ENCODE measurements around the gene GTF3C4. TPM values are rescaled to one million over a fixed set of nuclear protein-coding genes. Genes with fewer than 3 reads are reported as not detected.
A peak's percentile ranks its signal among the peaks of the same experiment; 100 is the strongest.

GTF3C4 gene
- polyA plus RNA-seq, 1 donor: 30.0 TPM

DNA sequence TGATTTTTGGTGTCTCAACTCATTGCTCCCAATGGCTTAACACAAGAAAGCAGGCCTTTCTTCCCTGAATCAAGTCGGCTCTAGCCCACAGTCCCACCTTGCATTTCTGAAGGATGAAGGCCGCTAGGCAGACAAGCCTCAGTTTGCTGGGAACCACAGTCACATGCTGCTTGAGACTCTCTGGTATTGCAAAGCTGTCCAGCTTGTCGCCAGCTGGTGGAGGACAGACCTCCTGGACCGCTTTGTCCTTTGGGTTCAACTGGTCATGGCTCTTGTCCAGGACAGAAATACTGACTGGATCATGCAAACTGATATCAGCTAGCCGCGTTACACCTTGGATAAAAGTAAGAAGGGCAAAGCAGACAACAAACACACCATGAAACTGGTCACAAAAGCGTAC is 23.5 kb upstream of the GTF3C4 start:
- no peak for DNase-seq

DNA sequence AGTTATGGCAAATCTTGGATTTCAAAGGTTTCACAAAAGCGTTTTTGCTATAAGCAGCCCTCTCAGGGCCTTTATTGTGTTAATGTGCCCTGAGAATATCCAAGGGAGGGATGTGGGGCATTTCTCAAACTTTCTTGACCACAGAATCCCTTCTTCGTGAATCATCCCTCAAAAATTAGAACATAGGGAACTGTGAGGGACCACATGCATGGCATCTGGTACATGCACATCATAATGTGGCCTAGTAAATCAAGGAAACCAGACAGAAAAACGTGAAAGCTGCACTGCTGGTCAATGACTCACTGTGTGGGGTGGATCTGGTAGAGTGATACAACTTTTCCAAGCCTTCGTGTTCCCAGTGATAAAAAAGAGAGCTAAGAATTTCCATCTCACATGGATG is 22.9 kb upstream of the GTF3C4 start:
- DNase-seq: no peak

GRCh38 chr9:132647806-132648205 is 22.5 kb upstream of the GTF3C4 start:
- no peak for DNase-seq

DNA sequence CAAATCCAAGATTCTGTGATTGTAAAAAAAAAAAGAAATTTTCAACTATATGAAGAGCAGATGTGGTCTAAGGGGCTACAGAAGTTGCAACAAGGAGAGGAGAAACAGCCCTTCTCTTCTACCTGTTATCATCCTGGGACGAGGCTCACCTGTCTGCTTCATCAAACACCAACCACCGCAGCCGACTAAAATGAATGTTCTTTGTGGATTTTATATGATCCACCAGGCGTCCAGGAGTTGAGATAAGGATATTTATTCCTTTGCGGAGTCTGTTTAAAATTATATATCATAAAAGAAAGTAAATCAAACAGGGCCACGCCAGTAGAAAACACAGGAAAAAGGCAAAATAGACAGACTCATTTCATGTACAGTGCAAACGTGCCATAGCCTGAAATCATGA is 22.0 kb upstream of the GTF3C4 start:
- no peak for DNase-seq

DNA sequence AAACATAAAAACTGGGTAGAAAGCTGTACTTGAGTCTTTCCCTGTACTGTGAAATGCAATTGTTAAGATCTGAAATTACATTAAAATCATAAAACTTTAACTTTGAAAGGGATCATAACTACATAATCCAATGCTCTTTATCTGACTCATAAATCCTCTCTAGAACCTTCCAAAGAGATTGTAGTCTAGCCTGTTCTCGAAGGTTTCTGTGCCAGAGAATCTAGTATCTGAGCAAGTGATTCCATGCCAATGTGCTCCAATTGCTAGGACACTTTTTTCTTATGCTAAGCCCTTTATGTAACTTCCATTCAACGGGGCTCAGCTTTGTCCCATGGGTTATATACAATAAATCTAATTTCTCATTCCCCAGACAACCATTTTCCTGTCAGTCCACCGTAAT is 21.6 kb upstream of the GTF3C4 start:
- DNase-seq: no peak

- DNase-seq: no peak
These were observed 19.0 kb upstream of the GTF3C4 start for GRCh38 chr9:132651259-132651658.

- DNase-seq: no peak
These were observed 14.0 kb upstream of the GTF3C4 start for GRCh38 chr9:132656299-132656698.

DNA sequence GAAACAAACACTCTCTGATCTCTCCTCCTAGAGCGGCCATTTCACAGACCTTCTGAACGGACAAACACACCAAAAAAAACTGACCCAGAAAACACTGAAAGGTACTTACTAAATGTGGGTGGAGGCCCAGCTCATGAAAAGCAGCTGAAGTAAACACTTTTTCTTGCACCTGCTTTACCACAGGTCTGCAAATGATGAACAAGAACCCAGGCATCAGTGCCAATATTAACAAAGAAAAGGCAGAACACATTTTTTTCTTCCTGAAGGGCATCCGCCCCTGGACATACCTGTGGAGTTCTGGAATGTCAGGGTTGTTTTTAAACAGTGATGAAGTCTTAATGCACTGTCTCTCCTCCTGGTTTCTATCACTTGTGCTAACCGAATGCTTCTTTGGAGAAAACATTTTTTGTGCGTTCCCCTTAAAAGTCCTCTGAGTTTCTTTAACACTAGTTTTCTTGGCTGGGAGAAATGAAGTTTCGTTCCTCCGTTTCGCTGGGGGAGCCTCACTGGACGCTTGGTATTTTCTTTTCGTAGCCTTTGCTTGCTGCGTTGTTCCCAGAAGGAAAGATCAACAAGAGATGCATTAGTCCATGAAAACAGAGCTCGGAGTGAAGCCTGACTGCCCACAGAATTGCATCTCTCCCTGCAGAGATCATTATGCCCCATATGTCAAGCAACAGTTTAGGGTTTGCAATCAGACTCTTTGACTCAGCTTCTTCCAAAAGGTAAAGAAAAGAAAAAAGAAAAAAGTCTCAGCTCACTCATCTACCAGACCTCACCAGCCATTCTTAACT is 7.9 kb upstream of the GTF3C4 start:
- no peak for DNase-seq

DNA sequence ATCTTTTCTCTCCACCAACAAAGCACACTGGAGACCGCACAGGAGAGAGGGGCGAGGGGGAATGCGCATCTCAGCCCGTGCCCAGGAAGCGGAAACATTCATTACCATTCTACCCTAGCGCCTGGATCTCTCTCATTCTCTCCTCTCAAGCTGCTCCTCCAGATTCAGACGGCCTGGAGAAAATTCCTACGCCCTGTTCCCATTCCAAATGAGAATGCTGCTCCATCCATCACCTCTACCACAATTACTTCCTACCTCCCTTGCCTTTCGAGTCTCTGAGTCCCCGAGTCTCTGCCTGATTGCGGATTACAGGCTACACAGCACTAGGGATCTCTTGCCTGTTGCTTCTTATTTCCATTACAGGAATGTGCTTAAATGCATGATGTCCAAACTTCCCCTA is 7.1 kb upstream of the GTF3C4 start:
- no peak for DNase-seq

- no peak for DNase-seq
These were observed 6.4 kb upstream of the GTF3C4 start for GRCh38 chr9:132663851-132664250.

- DNase-seq: no peak
These were observed 956 bp upstream of the GTF3C4 start for GRCh38 chr9:132669319-132669697.

DNA sequence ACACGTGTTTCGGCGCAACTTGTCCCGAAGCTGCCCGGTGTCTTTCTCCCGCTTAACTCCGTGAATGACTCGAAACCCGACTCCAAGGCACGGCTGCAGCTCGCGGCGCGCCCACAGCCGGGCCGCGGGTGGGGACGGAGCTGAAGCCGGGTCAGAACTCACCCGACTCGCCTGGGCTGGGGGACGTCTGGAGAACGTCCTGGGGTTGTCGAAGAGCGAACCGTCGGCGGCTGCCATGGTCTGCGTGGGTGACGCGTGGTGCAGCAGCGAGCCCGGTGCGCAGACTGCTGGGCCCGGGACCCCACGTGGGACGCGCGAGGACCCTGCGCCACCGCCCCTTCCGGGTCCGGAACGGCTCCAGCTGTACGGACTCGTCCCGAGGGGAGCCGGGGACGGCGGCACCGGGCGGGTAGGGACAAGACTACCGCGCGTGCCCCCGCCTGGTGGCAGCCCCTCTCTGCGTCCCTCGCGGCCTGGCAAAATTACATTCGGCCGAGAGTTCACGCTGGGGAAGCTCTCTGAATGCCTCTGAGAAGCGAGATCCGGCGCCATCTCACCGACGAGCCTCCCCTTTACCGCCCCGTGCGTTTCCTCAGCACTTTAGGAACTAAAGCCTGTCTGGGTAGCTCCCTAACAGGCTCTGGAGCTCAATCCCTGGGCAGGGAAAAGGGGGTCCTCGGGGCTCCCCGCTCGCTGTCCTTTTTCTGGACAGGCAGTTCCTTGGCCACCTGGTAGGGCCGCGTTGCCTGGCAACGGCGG is 387 bp upstream of the GTF3C4 start, which contains the start of gene DDX31:
Gene DDX31 (minus strand): TSS at position 286 of the 759 bp plus-strand sequence. CDS start 49 bp downstream, at position 237.
- DNase-seq: peak; percentile 86

- no peak for DNase-seq
These were observed 1.6 kb downstream of the GTF3C4 start for GRCh38 chr9:132671620-132672412.

- no peak for DNase-seq
These were observed 2.1 kb downstream of the GTF3C4 start for GRCh38 chr9:132672413-132672690.

DNA sequence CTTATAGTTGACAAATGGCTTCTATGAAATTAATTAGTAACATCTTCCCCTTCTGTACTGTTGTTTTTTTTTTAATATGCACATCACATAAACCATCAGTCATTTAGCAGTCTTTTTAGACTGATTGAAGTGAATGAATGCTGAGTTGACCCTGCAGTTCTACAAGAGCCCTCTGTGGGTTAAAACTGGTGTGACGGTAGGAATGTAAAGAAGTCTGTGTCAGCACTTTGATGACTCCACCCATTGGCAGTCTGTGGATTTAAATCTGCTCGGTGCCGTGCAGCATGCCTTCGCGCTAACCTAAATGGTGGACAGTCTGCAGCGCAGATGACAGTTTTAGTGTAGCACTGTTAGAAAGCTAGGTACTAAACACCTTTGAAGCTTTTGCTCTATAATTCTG is 3.1 kb downstream of the GTF3C4 start:
- no peak for DNase-seq

GRCh38 chr9:132674485-132674884 is 4.2 kb downstream of the GTF3C4 start:
- DNase-seq: no peak

DNA sequence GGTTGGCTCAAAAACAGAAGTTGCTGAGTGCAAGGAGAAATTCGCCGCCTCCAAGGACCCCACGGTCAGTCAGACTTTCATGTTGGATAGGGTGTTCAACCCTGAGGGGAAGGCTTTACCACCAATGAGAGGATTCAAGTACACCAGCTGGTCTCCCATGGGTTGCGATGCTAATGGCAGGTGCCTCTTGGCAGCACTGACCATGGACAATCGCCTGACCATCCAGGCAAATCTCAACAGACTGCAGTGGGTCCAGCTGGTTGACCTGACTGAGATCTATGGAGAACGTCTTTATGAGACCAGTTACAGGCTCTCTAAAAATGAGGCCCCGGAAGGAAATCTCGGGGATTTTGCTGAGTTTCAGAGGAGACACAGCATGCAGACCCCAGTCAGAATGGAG is 7.7 kb downstream of the GTF3C4 start:
- DNase-seq: no peak

GRCh38 chr9:132679946-132680625 is 9.8 kb downstream of the GTF3C4 start:
- no peak for DNase-seq

GRCh38 chr9:132681561-132681960 is 11.3 kb downstream of the GTF3C4 start:
- no peak for DNase-seq

GRCh38 chr9:132683873-132684272 is 13.6 kb downstream of the GTF3C4 start:
- DNase-seq: no peak

DNA sequence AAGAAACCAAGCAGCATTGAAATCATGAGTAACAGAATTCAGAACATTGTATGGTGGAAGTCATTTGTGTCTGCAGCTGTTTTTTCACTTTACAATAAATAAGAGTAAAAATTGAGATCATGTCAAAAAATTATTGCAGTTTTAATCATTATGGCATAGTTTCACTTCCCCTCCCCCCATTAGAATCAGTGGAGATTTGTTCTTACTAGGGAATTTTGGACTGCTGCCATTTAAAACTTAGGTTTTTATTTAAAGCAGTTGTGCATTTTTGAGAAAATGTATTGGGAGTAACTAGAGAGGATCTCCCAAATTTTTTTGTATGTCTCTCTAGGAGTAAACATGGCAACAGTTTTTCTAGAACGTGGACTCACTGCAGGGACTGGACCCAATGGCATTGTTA is 20.4 kb downstream of the GTF3C4 start:
- DNase-seq: no peak

- DNase-seq: no peak
These were observed 23.9 kb downstream of the GTF3C4 start for GRCh38 chr9:132694144-132694543.
